ENCODE results near the gene SRGAP1. TPM values are rescaled to one million over a fixed set of nuclear protein-coding genes. Genes with fewer than 3 reads are reported as not detected.

The SRGAP1 gene
- total and polyA plus RNA-seq, 2 of the 8 experiments (the other 6 are each of a cell fraction or from before 2014, with no cell fraction given), result 3.2 to 7.3 TPM

GRCh38 chr12:63967358-63968145 lies 123.1 kb downstream of the SRGAP1 start:
- Histone ChIP-seq H2BK12ac (ENCODE audit: low read depth, low read length) (no peak overlapping the region), H2AFZ (ENCODE audit: low read length) (no peak overlapping the region), H3K14ac (ENCODE audit: insufficient read length) (no peak overlapping the region), H3K23me2 (ENCODE audit: low read depth, low read length) (no peaks in the 10 kb centered on the region), H2AK5ac (ENCODE audit: low read depth, low read length) (no peak overlapping the region), H4K91ac (replicated peaks; ENCODE audit: insufficient read length, low read length) (no peak overlapping the region), H2BK15ac (ENCODE audit: low read length) (no peak overlapping the region), H4K8ac (ENCODE audit: extremely low read depth, insufficient read depth, low read length) (no peak overlapping the region), H3K27me3 (replicated peaks in 1 of 4; ENCODE audit: control insufficient read depth in 3 of 4, extremely low read depth in 1 of 4, insufficient read depth in 3 of 4, low read length in 3 of 4) (no peaks in the 10 kb centered on the region), H3K4me3 (ENCODE audit: extremely low read depth in 1 of 4, insufficient read depth in 2 of 4, low read depth in 3 of 4, low read length in 4 of 4) (no peak overlapping the region), H3K18ac (ENCODE audit: extremely low read depth, low read length) (no peak overlapping the region), H3K79me2 (ENCODE audit: control insufficient read depth in 1 of 2, insufficient read depth in 2 of 2, low read length in 2 of 2) (no peaks in the 10 kb centered on the region), H2BK20ac (ENCODE audit: low read length) (no peak overlapping the region), H3K9ac (replicated peaks in 1 of 4; ENCODE audit: extremely low read depth in 1 of 4, low read depth in 3 of 4, low read length in 3 of 4) (no peak overlapping the region), H3K4me1 (replicated peaks in 1 of 4; ENCODE audit: control insufficient read depth in 3 of 4, insufficient read depth in 4 of 4, low read length in 3 of 4) (peaks cover 0 to 2% (median 0%) of the 10 kb centered on the region in 4 experiments; a peak in 3 of 7 replicates), H3K79me1 (ENCODE audit: low read depth, low read length) (no peaks in the 10 kb centered on the region; the same call in 1 of the 2 replicates), H3K4me2 (ENCODE audit: insufficient read depth in 1 of 2, low read depth in 2 of 2, low read length in 2 of 2) (no peak overlapping the region), H3K56ac (replicated peaks; ENCODE audit: insufficient read length, low read depth, low read length) (no peak overlapping the region), H2BK120ac (replicated peaks; ENCODE audit: low read depth, low read length) (no peak overlapping the region), H3K36me3 (ENCODE audit: control insufficient read depth in 2 of 4, insufficient read depth in 4 of 4, low read length in 3 of 4) (no peaks in the 10 kb centered on the region), H3K23ac (ENCODE audit: insufficient read length) (no peak overlapping the region), H3K9me3 (ENCODE audit: insufficient read depth in 2 of 2, low read depth in 1 of 2, low read length in 1 of 2) (no peaks in the 10 kb centered on the region), H4K5ac (ENCODE audit: insufficient read length, low read depth, low read length) (no peak overlapping the region), H3K27ac (ENCODE audit: low read depth, low read length) (no peak overlapping the region), H4K20me1 (replicated peaks in 1 of 2; ENCODE audit: control insufficient read depth in 1 of 2, insufficient read depth in 2 of 2, low read length in 2 of 2) (no peaks in the 10 kb centered on the region), H3K4ac (replicated peaks; ENCODE audit: insufficient read length, low read depth, low read length) (no peak overlapping the region), H2BK5ac (ENCODE audit: low read depth, low read length) (no peak overlapping the region)
- ChIA-PET CTCF (ENCODE audit: partially characterized antibody) (interaction anchor here (0.6 kb wide), 1 partner anchor 318 kb away, joined by 3 read pairs; no protein-coding TSS in a partner anchor), POLR2A (ENCODE audit: partially characterized antibody) (no interaction called here)
- WGBS, 2 experiments (ENCODE audit: extremely low coverage in 1 of 2, insufficient coverage in 1 of 2, insufficient read length in 1 of 2, insufficient replicate concordance in 2 of 2, low coverage in 1 of 2, low lambda C conversion rate in 2 of 2, missing lambda C conversion rate in 1 of 2), result 87% methylated on average over 5 of the region's 5 CpGs; no CpG with 5 or more reads in 1 of the 2 experiments
- FAIRE-seq, result no peak
- no peak for DNase-seq (ENCODE audit: low read depth in 1 of 2, low spot score in 2 of 2)
- TF ChIP-seq, protein P1, sequence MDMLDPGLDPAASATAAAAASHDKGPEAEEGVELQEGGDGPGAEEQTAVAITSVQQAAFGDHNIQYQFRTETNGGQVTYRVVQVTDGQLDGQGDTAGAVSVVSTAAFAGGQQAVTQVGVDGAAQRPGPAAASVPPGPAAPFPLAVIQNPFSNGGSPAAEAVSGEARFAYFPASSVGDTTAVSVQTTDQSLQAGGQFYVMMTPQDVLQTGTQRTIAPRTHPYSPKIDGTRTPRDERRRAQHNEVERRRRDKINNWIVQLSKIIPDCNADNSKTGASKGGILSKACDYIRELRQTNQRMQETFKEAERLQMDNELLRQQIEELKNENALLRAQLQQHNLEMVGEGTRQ (IDR thresholded peaks at IDR 0.05; ENCODE audit: low read length), result no peak
- TF ChIP-seq, protein P2, sequence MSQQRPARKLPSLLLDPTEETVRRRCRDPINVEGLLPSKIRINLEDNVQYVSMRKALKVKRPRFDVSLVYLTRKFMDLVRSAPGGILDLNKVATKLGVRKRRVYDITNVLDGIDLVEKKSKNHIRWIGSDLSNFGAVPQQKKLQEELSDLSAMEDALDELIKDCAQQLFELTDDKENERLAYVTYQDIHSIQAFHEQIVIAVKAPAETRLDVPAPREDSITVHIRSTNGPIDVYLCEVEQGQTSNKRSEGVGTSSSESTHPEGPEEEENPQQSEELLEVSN (IDR thresholded peaks at IDR 0.05), result no peak
- TF ChIP-seq YY1 (IDR thresholded peaks at IDR 0.05; ENCODE audit: low read depth, low read length), result no peak
- no peak for TF ChIP-seq FOSL1 (IDR thresholded peaks at IDR 0.05; ENCODE audit: insufficient read depth, low read depth, low read length)
- TF ChIP-seq RFX5 (IDR thresholded peaks at IDR 0.05; ENCODE audit: borderline replicate concordance, low read depth, low read length), result no peak
- TF ChIP-seq BCL11A (IDR thresholded peaks at IDR 0.05; ENCODE audit: low read depth in 2 of 2, low read length in 2 of 2), result no peak
- no peak for TF ChIP-seq TAF7 (optimal IDR thresholded peaks at IDR 0.05; ENCODE audit: borderline replicate concordance, low read depth, low read length)
- TF ChIP-seq JUND (IDR thresholded peaks at IDR 0.05; ENCODE audit: low read length), result no peak
- TF ChIP-seq RAD21 (IDR thresholded peaks at IDR 0.05 in 1 of 2, conservative IDR thresholded peaks at IDR 0.05 in 1 of 2; ENCODE audit: low read depth in 2 of 2, low read length in 2 of 2), result no peak
- TF ChIP-seq NRF1 (IDR thresholded peaks at IDR 0.05; ENCODE audit: low read depth, low read length), result no peak
